GM03348 (cell line): ENCODE measurements around the gene EXOC6B.

ENCODE experiments used
- DNase-seq: peaks from one replicate; pipeline ENCODE4 v3.0.0; 2012; ENCODE audit warnings: low spot score

EXOC6B gene

GRCh38 chr2:72210470-72210869, 615.4 kb downstream of the EXOC6B start:
- DNase-seq = no peak

GRCh38 chr2:72208225-72208624, 617.6 kb downstream of the EXOC6B start:
- no peak for DNase-seq

- DNase-seq = no peak
These were observed 618.5 kb downstream of the EXOC6B start for GRCh38 chr2:72207334-72207733.

GRCh38 chr2:72205504-72205881, 620.3 kb downstream of the EXOC6B start:
- DNase-seq = no peak

- DNase-seq = peak; percentile 9
These were observed 620.9 kb downstream of the EXOC6B start for GRCh38 chr2:72204786-72205503.

GRCh38 chr2:72204156-72204785, 621.6 kb downstream of the EXOC6B start:
- DNase-seq = no peak

- peak; percentile 68 for DNase-seq
These were observed 627.1 kb downstream of the EXOC6B start for GRCh38 chr2:72198532-72199241.

- DNase-seq = no peak
These were observed 632.1 kb downstream of the EXOC6B start for GRCh38 chr2:72193723-72194122.

GRCh38 chr2:72191441-72191840, 634.4 kb downstream of the EXOC6B start:
- no peak for DNase-seq

- DNase-seq = no peak
These were observed 640.6 kb downstream of the EXOC6B start for GRCh38 chr2:72185206-72185605.

- DNase-seq = no peak
These were observed 642.4 kb downstream of the EXOC6B start for GRCh38 chr2:72183466-72183865.

- no peak for DNase-seq
These were observed 642.8 kb downstream of the EXOC6B start for GRCh38 chr2:72183016-72183415.

- DNase-seq = no peak
These were observed 643.3 kb downstream of the EXOC6B start for GRCh38 chr2:72182547-72182946.

GRCh38 chr2:72181616-72182015, 644.2 kb downstream of the EXOC6B start:
- no peak for DNase-seq

GRCh38 chr2:72180351-72180750, 645.5 kb downstream of the EXOC6B start:
- no peak for DNase-seq

- no peak for DNase-seq
These were observed 647.3 kb downstream of the EXOC6B start for GRCh38 chr2:72178551-72178950.

GRCh38 chr2:72176281-72176680, 649.6 kb downstream of the EXOC6B start:
- no peak for DNase-seq

- DNase-seq = no peak
These were observed 650.2 kb downstream of the EXOC6B start for GRCh38 chr2:72175636-72176035.

GRCh38 chr2:72173640-72174321, 652.1 kb downstream of the EXOC6B start:
- DNase-seq = no peak

GRCh38 chr2:72172478-72172877, 653.4 kb downstream of the EXOC6B start:
- DNase-seq = no peak

- no peak for DNase-seq
These were observed 659.6 kb downstream of the EXOC6B start for GRCh38 chr2:72166279-72166678.

- no peak for DNase-seq
These were observed 660.0 kb downstream of the EXOC6B start for GRCh38 chr2:72165792-72166191.

GRCh38 chr2:72162574-72162973, 663.3 kb downstream of the EXOC6B start:
- no peak for DNase-seq
